Glutamatergic neuron (in vitro differentiated cells): ENCODE results near the gene TUT4. TPM values are rescaled to one million over a fixed set of nuclear protein-coding genes. Genes with fewer than 3 reads are reported as not detected.
A peak's percentile ranks its signal among the peaks of the same experiment; 100 is the strongest.

Experiments
- DNase-seq: peaks from one replicate; pipeline ENCODE4 v3.0.0; 2022
- H3K27ac Mint-ChIP-seq: one replicate; pipeline ENCODE4 v1.8.0; 2020; ENCODE audit warnings: mild to moderate bottlenecking, mixed read lengths, inconsistent platforms; ENCODE audit not compliant: unreplicated experiment
- H3K27me3 Mint-ChIP-seq: one replicate; pipeline ENCODE4 v1.8.0; 2020; ENCODE audit warnings: mild to moderate bottlenecking, moderate library complexity, mixed read lengths, inconsistent platforms; ENCODE audit not compliant: unreplicated experiment
- H3K36me3 Mint-ChIP-seq: one replicate; pipeline ENCODE4 v1.8.0; 2020; ENCODE audit warnings: mild to moderate bottlenecking, mixed read lengths, inconsistent platforms; ENCODE audit not compliant: unreplicated experiment
- H3K4me1 Mint-ChIP-seq: one replicate; pipeline ENCODE4 v1.8.0; 2020; ENCODE audit warnings: mild to moderate bottlenecking, low read depth, mixed read lengths, inconsistent platforms; ENCODE audit not compliant: unreplicated experiment
- H3K4me3 Mint-ChIP-seq: one replicate; pipeline ENCODE4 v1.8.0; 2020; ENCODE audit warnings: mild to moderate bottlenecking, mixed read lengths, inconsistent platforms; ENCODE audit not compliant: unreplicated experiment
- H3K9me3 Mint-ChIP-seq: one replicate; pipeline ENCODE4 v1.8.0; 2020; ENCODE audit warnings: mild to moderate bottlenecking, moderate library complexity, mixed read lengths, inconsistent platforms; ENCODE audit not compliant: unreplicated experiment
- CTCF ChIP-seq: fragments of 200-600 bp; sonication (generic); IDR thresholded peaks from one replicate; pipeline ENCODE4 v1.5.0; 2021; ENCODE audit not compliant: partially characterized antibody, unreplicated experiment
- total RNA-seq: library from RNA; stranded (reverse); fragmentation: NEBNext Ultra II Directional; extraction: Animal tissue kit (Norgen Biotek cat#: 25700); gene quantifications from one replicate; pipeline ENCODE4 v1.2.1, GENCODE V29; 2021; ENCODE audit not compliant: unreplicated experiment

TUT4 gene
- total RNA-seq, 1 donor from 2014 or later = 70.8 TPM

- no peak for TF ChIP-seq CTCF
- H3K9me3 Mint-ChIP-seq = no peaks in the 10 kb centered on the region
- DNase-seq = no peak
- no peaks in the 10 kb centered on the region for H3K4me1 Mint-ChIP-seq
- H3K4me3 Mint-ChIP-seq = peak overlapping the region; percentile 46
- no peaks in the 10 kb centered on the region for H3K27me3 Mint-ChIP-seq
- no peaks in the 10 kb centered on the region for H3K36me3 Mint-ChIP-seq
- H3K27ac Mint-ChIP-seq = peak overlapping the region; percentile 64
Measured at GRCh38 chr1:52487632-52488031, 65.3 kb downstream of the TUT4 start.

- TF ChIP-seq CTCF = no peak
- H3K4me1 Mint-ChIP-seq = no peaks in the 10 kb centered on the region
- no peak for DNase-seq
- H3K27ac Mint-ChIP-seq = no peak overlapping the region
- no peaks in the 10 kb centered on the region for H3K9me3 Mint-ChIP-seq
- H3K36me3 Mint-ChIP-seq = no peaks in the 10 kb centered on the region
- H3K27me3 Mint-ChIP-seq = no peaks in the 10 kb centered on the region
- no peak overlapping the region for H3K4me3 Mint-ChIP-seq
Measured at GRCh38 chr1:52482326-52483004, 70.4 kb downstream of the TUT4 start.

- Mint-ChIP-seq H3K4me3 (no peak overlapping the region), H3K9me3 (no peaks in the 10 kb centered on the region), H3K4me1 (peaks cover 11% of the 10 kb centered on the region), H3K36me3 (no peaks in the 10 kb centered on the region), H3K27me3 (no peaks in the 10 kb centered on the region), H3K27ac (no peak overlapping the region)
- TF ChIP-seq CTCF = no peak
- no peak for DNase-seq
Measured at GRCh38 chr1:52479076-52479475, 73.8 kb downstream of the TUT4 start.

GRCh38 chr1:52477876-52478275, 75.0 kb downstream of the TUT4 start:
- no peaks in the 10 kb centered on the region for H3K36me3 Mint-ChIP-seq
- no peak for TF ChIP-seq CTCF
- H3K4me3 Mint-ChIP-seq = no peak overlapping the region
- no peak for DNase-seq
- H3K27ac Mint-ChIP-seq = no peak overlapping the region
- no peaks in the 10 kb centered on the region for H3K27me3 Mint-ChIP-seq
- H3K9me3 Mint-ChIP-seq = no peaks in the 10 kb centered on the region
- H3K4me1 Mint-ChIP-seq = peaks cover 11% of the 10 kb centered on the region

GRCh38 chr1:52476943-52477342, 75.9 kb downstream of the TUT4 start:
- H3K4me1 Mint-ChIP-seq = peaks cover 11% of the 10 kb centered on the region
- no peak overlapping the region for H3K27ac Mint-ChIP-seq
- DNase-seq = no peak
- H3K27me3 Mint-ChIP-seq = no peaks in the 10 kb centered on the region
- H3K4me3 Mint-ChIP-seq = no peak overlapping the region
- no peak for TF ChIP-seq CTCF
- no peaks in the 10 kb centered on the region for H3K9me3 Mint-ChIP-seq
- H3K36me3 Mint-ChIP-seq = no peaks in the 10 kb centered on the region
